G401 (cell line): ENCODE measurements around the gene CNKSR1. TPM values are rescaled to one million over a fixed set of nuclear protein-coding genes. Genes with fewer than 3 reads are reported as not detected.
A peak's percentile ranks its signal among the peaks of the same experiment; 100 is the strongest.
"Not testable (repeated sequence)": the region's sequence is repeated elsewhere in the genome, so short reads cannot be mapped to it uniquely, and the experiment has no call there.

Source experiments
- DNase-seq: peaks from one replicate; pipeline ENCODE4 v3.0.0-alpha.2; 2015; ENCODE audit warnings: low spot score
- in situ Hi-C: cut with HindIII; loops from 2 replicates; pipeline ENCODE4 v1.10.0; 2016; ENCODE audit warnings: low sequenced_read_pairs, mixed read lengths
- total RNA-seq: library from RNA; depleted of rRNA; stranded (reverse); fragments of >200 nt; shearing (Covaris generic); gene quantifications from 2 replicates; pipeline ENCODE4 v1.2.3, GENCODE V29; 2014; rRNA removed

Gene CNKSR1
- total RNA-seq, 1 experiment from 2014 or later = not detected

- in situ Hi-C loops = no loop called here
- no peak for DNase-seq
These were observed 41.7 kb downstream of the CNKSR1 start for GRCh38 chr1:26218906-26219494.

GRCh38 chr1:26220199-26220912, 43.1 kb downstream of the CNKSR1 start:
- in situ Hi-C loops = no loop called here
- peak; percentile 21 for DNase-seq

- DNase-seq = no peak
- in situ Hi-C loops = no loop called here
These were observed 43.8 kb downstream of the CNKSR1 start for GRCh38 chr1:26221094-26221493.

GRCh38 chr1:26224606-26225005, 47.3 kb downstream of the CNKSR1 start:
- in situ Hi-C loops = no loop called here
- no peak for DNase-seq

GRCh38 chr1:26225033-26225831, 47.9 kb downstream of the CNKSR1 start:
- in situ Hi-C loops = no loop called here
- DNase-seq = peak; percentile 60

GRCh38 chr1:26230682-26231081, 53.4 kb downstream of the CNKSR1 start:
- in situ Hi-C loops = not testable (repeated sequence)

GRCh38 chr1:26233903-26234643, 56.8 kb downstream of the CNKSR1 start, which contains the start of gene CEP85:
Gene CEP85, plus strand, starts transcription at chr1:26234200. Its CDS starts 5,584 bp downstream, at chr1:26239784.
- in situ Hi-C loops = no loop called here
- peak; percentile 99 for DNase-seq

More at GRCh38 chr1:26230682-26231081, 53.4 kb downstream of the CNKSR1 start:
- DNase-seq = not testable (repeated sequence)

GRCh38 chr1:26234644-26235370, 57.5 kb downstream of the CNKSR1 start:
- peak; percentile 20 for DNase-seq
- in situ Hi-C loops = no loop called here

GRCh38 chr1:26237230-26237966, 60.1 kb downstream of the CNKSR1 start:
- DNase-seq = no peak
- in situ Hi-C loops = no loop called here

Other genes with a start within 250 kb of the CNKSR1 start
- gene PAFAH2, start 179.4 kb upstream of the CNKSR1 start, total RNA-seq = 6.5 and 9.2 TPM in 2 replicates
- 88.2 and 101 TPM in 2 replicates for gene EXTL1, start 155.7 kb upstream of the CNKSR1 start, total RNA-seq
- 0.88 TPM in 1 of 2 replicates, not detected in the other for gene SLC30A2, start 131.4 kb upstream of the CNKSR1 start, total RNA-seq
- not detected in 2 replicates for gene TRIM63, start 109.9 kb upstream of the CNKSR1 start, total RNA-seq
- gene PDIK1L, start 65.7 kb upstream of the CNKSR1 start, total RNA-seq = 5.4 and 7.1 TPM in 2 replicates
- 3.5 and 5.1 TPM in 2 replicates for gene FAM110D, start 18.4 kb upstream of the CNKSR1 start, total RNA-seq
- gene C1orf232, start 8.5 kb upstream of the CNKSR1 start, total RNA-seq = not detected in 2 replicates
- 46.4 and 97.1 TPM in 2 replicates for gene ZNF593, start 7.6 kb upstream of the CNKSR1 start, total RNA-seq
- not detected in 2 replicates for gene ZNF593OS, start 5.7 kb upstream of the CNKSR1 start, total RNA-seq
- not detected in 2 replicates for gene CATSPER4, start 13.1 kb downstream of the CNKSR1 start, total RNA-seq
- 16.7 and 19.1 TPM in 2 replicates for gene CEP85, start 56.7 kb downstream of the CNKSR1 start, total RNA-seq
- 5.0 and 7.4 TPM in 2 replicates for gene SH3BGRL3, start 102.6 kb downstream of the CNKSR1 start, total RNA-seq
- gene UBXN11, start 129.1 kb downstream of the CNKSR1 start, total RNA-seq = 21.0 and 27.3 TPM in 2 replicates
- gene CD52, start 140.5 kb downstream of the CNKSR1 start, total RNA-seq = 0.55 and 2.3 TPM in 2 replicates
- gene CRYBG2, start 176.6 kb downstream of the CNKSR1 start, total RNA-seq = 5.5 and 18.6 TPM in 2 replicates
- not detected in 2 replicates for gene ZNF683, start 195.3 kb downstream of the CNKSR1 start, total RNA-seq
- 77.8 and 94.7 TPM in 2 replicates for gene LIN28A, start 233.3 kb downstream of the CNKSR1 start, total RNA-seq